Right lobe of liver (tissue), 6 donors: ENCODE measurements around the gene CDO1. TPM values are rescaled to one million over a fixed set of nuclear protein-coding genes. Genes with fewer than 3 reads are reported as not detected.

Source experiments
- ATAC-seq, 4 donors: fragments of 200-7000 bp; cut with Tn5 transposase; one replicate each; pipeline ENCODE4 v1.9.1; 2020; ENCODE audit warnings: mild to moderate bottlenecking in 4 of 4, moderate library complexity in 4 of 4
- DNase-seq, 3 donors: peaks; one replicate each; pipeline ENCODE4 v3.0.0-alpha.2; 2020
- H3K27ac ChIP-seq, 3 donors: fragments of 200-600 bp; one replicate each; pipeline ENCODE4 v1.8.0; 2022
- H3K27me3 ChIP-seq, 2 donors: fragments of 200-600 bp; one replicate each; pipeline ENCODE4 v1.8.0; 2022
- H3K36me3 ChIP-seq, 4 donors: fragments of 200-600 bp; sonication (generic) in 1 of 4; one replicate each; pipeline versions ENCODE4 v1.5.1 to v1.8.0; 2017 to 2022; ENCODE audit warnings: control low read depth in 1 of 4
- H3K4me1 ChIP-seq, 4 donors: fragments of 200-600 bp; sonication (generic) in 1 of 4; one replicate each; pipeline versions ENCODE4 v1.5.1 to v1.8.0; 2017 to 2022; ENCODE audit warnings: control low read depth in 1 of 4
- H3K4me3 ChIP-seq, 3 donors: fragments of 200-600 bp; one replicate each; pipeline ENCODE4 v1.8.0; 2022
- H3K9me3 ChIP-seq, 4 donors: fragments of 200-600 bp; sonication (generic) in 1 of 4; one replicate each; pipeline versions ENCODE4 v1.5.1 to v1.8.0; 2017 to 2022; ENCODE audit warnings: control low read depth in 1 of 4
- CTCF ChIP-seq, 4 donors: fragments of 200-600 bp in 3 of 4; fragments of 450-650 bp in 1 of 4; IDR thresholded peaks; one replicate each; pipeline versions ENCODE4 v1.5.1 to v1.8.0; 2016 to 2022; ENCODE audit warnings: antibody characterized with exemption in 4 of 4, mild to moderate bottlenecking in 2 of 4
- POLR2A ChIP-seq: fragments of 450-650 bp; IDR thresholded peaks from one replicate; pipeline ENCODE4 v1.6.1; 2017; ENCODE audit warnings: antibody characterized with exemption, mild to moderate bottlenecking
- WGBS: methylation state at CpG from one replicate; pipeline ENCODE4 v1.1.6; 2018; ENCODE audit warnings: low coverage, low lambda C conversion rate; ENCODE audit not compliant: insufficient coverage; ENCODE audit errors: missing lambda C conversion rate; 5-methylcytosine and 5-hydroxymethylcytosine counted together
- intact Hi-C, 2 donors: fragments of 100-400 bp; cut with DNase I; formaldehyde crosslinking; loops; one replicate each; pipeline versions ENCODE4 v1.11.2 to v1.14.1; 2022
- total RNA-seq, 6 experiments: library from RNA; depleted of rRNA in 2 of 6; stranded (reverse); fragments of >200 nt in 2 of 6; fragmentation: NEBNext Ultra II Directional in 3 of 6; extraction: Animal tissue kit (Norgen Biotek cat#: 25700) in 3 of 6; gene quantifications; one replicate each; pipeline versions ENCODE4 v1.1.0 to v1.2.4, GENCODE V29; 2016 to 2023
- donor health status: DM: no; HTN: yes; CAD: no.
- donor health status: DM: no; HTN: no; CAD: no.
- donor health status: DM: no; HTN: no; CAD: no.
- donor health status: DM: no; HTN: yes; CAD: no.
- donor health status: DM: no; HTN: yes; CAD: no.

The CDO1 gene
- total RNA-seq, 6 experiments from 2014 or later: 98.9 to 260 (median 154) TPM

GRCh38 chr5:115849258-115849798 is 32.9 kb upstream of the CDO1 start:
- WGBS: 100% methylated on average over 2 of the region's 3 CpGs
- H3K27me3 ChIP-seq: no peaks in the 10 kb centered on the region
- no peaks in the 10 kb centered on the region for H3K36me3 ChIP-seq
- TF ChIP-seq POLR2A (no peak), CTCF (IDR thresholded peaks at IDR 0.05) (no peak)
- H3K4me1 ChIP-seq: peaks cover 0 to 32% (median 7%) of the 10 kb centered on the region in 4 donors
- ATAC-seq (no peak), DNase-seq (no peak)
- no peak overlapping the region for H3K4me3 ChIP-seq
- peaks cover 0 to 5% (median 0%) of the 10 kb centered on the region in 4 donors for H3K9me3 ChIP-seq
- H3K27ac ChIP-seq: no peak overlapping the region
- intact Hi-C loops: no loop called here

GRCh38 chr5:115847290-115847689 is 30.8 kb upstream of the CDO1 start:
- no peak for TF ChIP-seq CTCF (IDR thresholded peaks at IDR 0.05)
- Histone ChIP-seq H3K27ac (no peak overlapping the region), H3K4me1 (peaks cover 0 to 45% (median 7%) of the 10 kb centered on the region in 4 donors), H3K9me3 (no peaks in the 10 kb centered on the region), H3K4me3 (no peak overlapping the region), H3K27me3 (no peaks in the 10 kb centered on the region), H3K36me3 (no peaks in the 10 kb centered on the region)
- intact Hi-C loops: no loop called here
- 73% methylated on average over 7 of the region's 7 CpGs for WGBS
- DNase-seq (no peak), ATAC-seq (no peak)

GRCh38 chr5:115844321-115844817 is 27.9 kb upstream of the CDO1 start:
- DNase-seq (no peak), ATAC-seq (no peak)
- Histone ChIP-seq H3K9me3 (no peaks in the 10 kb centered on the region), H3K27me3 (no peaks in the 10 kb centered on the region), H3K27ac (no peak overlapping the region), H3K36me3 (no peaks in the 10 kb centered on the region), H3K4me1 (peaks cover 0 to 47% (median 3%) of the 10 kb centered on the region in 4 donors), H3K4me3 (no peak overlapping the region)
- intact Hi-C loops: no loop called here
- TF ChIP-seq CTCF (IDR thresholded peaks at IDR 0.05) (no peak), POLR2A (no peak)
- 78% methylated on average over 7 of the region's 7 CpGs for WGBS

- DNase-seq (no peak), ATAC-seq (no peak)
- intact Hi-C loops: no loop called here
- H3K27ac ChIP-seq: no peak overlapping the region
- peak overlapping the region in 2 of 3 donors; percentile 79 to 91 for H3K4me3 ChIP-seq
- no peaks in the 10 kb centered on the region for H3K27me3 ChIP-seq
- peaks cover 0 to 53% (median 5%) of the 10 kb centered on the region in 4 donors for H3K4me1 ChIP-seq
- H3K9me3 ChIP-seq: no peaks in the 10 kb centered on the region
- no peaks in the 10 kb centered on the region for H3K36me3 ChIP-seq
- WGBS: 53% methylated on average over 6 of the region's 6 CpGs
- TF ChIP-seq CTCF (IDR thresholded peaks at IDR 0.05) (no peak), POLR2A (no peak)
These were observed 27.1 kb upstream of the CDO1 start for GRCh38 chr5:115843444-115844130.
